HL-60/S4 (cell line): ENCODE data around the gene DNAJA3.

Experiments used
- in situ Hi-C: fragments of 300-500 bp; cut with MboI; formaldehyde crosslinking; loops from 2 replicates; pipeline ENCODE4 v1.14.3; 2022; ENCODE audit warnings: low sequenced_read_pairs

DNAJA3 gene

DNA sequence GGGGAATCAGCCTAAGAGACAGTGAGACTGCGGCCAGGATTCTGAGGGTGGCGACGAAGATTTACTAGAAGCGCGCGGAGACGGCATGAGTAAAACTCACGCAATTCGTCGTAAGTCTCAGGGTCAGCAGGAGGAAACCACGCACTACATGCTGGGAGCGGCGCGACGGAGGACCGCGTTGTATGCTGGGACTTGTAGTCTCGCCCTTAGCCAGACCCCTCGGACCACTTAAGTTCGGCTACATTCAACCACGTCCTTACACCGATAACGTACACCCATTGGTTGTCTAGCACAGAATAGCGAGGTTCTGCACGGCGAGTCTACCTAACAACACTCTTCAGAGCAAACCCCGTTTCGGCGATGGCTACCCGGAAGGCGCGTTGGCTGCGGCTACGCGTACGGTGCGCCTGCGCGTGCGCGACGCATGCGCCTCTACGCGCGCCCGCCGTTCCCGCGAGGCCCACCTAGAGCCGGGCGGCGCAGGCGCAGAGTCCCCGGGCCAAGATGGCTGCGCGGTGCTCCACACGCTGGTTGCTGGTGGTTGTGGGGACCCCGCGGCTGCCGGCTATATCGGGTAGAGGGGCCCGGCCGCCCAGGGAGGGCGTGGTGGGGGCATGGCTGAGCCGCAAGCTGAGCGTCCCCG is at the start of gene DNAJA3:
Gene DNAJA3, plus strand, starts transcription at position 491 of the 643 bp plus-strand sequence. Its CDS starts 14 bp downstream, at position 505.
- in situ Hi-C loops, result no loop called here

DNA sequence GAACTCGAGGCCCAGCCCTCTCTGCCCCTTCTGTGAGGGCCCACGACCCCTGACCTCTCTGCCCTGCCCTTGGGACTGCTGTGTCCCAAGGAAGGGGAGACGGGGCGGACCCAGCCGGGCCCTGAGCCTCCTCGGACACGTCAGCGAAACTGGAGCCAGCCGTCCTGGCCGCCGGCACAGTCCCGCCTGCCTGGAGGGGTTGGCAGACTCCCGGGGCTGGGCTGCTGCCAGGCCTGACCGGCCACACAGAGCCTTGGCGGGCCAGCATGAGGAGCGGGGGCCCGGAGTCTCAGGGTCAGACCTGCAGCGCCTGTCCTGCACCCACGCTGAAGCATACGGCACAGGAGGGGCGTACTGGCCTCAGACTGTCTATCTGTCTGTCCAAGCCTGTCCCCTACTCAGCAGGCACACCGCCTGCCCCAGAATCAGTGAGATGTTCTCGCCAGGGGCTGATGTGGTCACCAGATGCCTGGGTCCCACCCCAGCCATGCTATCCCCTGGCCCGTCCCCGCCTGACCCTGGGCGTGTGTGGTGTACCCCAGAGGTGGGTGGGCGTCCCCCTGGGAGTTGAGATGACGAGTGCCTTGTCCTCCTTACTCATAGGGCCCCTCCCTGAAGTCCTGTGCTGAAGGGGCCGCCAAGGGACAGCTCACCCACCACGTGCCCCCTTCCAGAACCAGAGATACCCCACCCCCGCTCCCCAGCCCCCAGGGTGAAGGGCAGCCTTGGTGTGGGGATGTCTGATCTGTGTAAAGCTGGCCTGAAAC is 49.4 kb upstream of the DNAJA3 start:
- in situ Hi-C loops, result no loop called here

- in situ Hi-C loops, result no loop called here
These were observed 48.6 kb upstream of the DNAJA3 start for GRCh38 chr16:4376893-4377572.

- in situ Hi-C loops, result no loop called here
These were observed 48.0 kb upstream of the DNAJA3 start for GRCh38 chr16:4377573-4378154.

- in situ Hi-C loops, result no loop called here
These were observed 47.5 kb upstream of the DNAJA3 start for GRCh38 chr16:4378161-4378666.

DNA sequence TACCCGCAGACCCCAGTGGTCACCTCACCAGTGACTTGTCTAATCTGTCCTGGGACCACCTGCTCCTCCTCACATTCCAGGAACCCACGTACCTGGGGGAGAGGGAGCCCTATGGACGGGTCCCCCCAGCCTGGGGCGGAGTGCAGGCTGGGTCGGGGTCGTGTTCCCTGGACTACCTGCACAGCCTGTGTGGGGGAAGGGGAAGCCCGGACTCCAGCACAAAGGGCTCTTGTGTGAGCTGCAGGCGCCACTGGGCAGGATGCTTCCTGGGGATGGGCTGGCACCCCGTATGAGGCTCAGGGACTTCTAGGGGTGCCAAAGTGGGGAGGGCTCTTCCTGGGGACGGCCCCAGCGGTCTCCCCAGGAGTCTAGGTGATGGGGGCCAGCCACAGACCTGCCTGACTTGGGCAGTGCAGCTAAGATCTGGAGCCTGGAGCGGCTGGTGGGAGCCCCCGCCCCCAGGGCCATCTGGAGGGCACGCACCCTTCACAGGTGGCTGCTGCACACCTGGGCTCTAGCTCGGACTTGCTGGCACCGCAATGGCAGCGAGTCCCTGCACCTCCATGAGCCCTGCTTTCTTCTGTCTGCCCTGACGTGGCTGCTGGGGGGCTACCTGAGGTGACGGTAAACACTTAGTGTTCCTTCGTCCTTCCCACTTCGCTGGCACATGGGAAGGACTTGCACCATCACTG is 46.5 kb upstream of the DNAJA3 start:
- in situ Hi-C loops, result no loop called here

- in situ Hi-C loops, result no loop called here
These were observed 45.3 kb upstream of the DNAJA3 start for GRCh38 chr16:4380119-4381063.

GRCh38 chr16:4381072-4381934 is 44.4 kb upstream of the DNAJA3 start:
- in situ Hi-C loops, result no loop called here

GRCh38 chr16:4381935-4382794 is 43.5 kb upstream of the DNAJA3 start:
- in situ Hi-C loops, result no loop called here

DNA sequence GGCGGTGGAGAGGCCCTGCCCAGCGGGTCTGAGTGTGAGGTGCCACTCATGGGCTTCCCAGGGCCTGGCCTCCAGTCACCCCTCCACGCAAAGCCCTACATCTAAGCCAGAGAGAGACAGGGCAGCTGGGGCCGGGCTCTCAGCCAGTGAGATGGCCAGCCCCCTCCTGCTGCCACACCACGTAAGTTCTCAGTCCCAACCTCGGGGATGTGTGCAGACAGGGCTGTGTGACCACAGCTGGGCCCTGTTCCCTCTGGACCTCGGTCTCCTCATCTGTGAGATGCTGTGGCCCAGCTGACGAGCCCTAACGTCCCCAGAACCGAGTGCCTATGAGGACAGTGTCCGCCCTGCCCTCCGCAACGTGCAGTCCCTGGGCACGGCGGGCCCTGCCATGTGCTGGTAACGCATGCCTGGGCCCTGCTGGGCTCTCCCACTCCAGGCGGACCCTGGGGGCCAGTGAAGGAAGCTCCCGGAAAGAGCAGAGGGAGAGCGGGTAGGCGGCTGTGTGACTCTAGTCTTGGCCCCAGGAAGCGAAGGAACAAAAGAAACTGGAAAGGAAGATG is 42.8 kb upstream of the DNAJA3 start:
- in situ Hi-C loops, result no loop called here

- in situ Hi-C loops, result no loop called here
These were observed 41.9 kb upstream of the DNAJA3 start for GRCh38 chr16:4383591-4384444.

GRCh38 chr16:4384509-4384942 is 41.1 kb upstream of the DNAJA3 start:
- in situ Hi-C loops, result no loop called here

DNA sequence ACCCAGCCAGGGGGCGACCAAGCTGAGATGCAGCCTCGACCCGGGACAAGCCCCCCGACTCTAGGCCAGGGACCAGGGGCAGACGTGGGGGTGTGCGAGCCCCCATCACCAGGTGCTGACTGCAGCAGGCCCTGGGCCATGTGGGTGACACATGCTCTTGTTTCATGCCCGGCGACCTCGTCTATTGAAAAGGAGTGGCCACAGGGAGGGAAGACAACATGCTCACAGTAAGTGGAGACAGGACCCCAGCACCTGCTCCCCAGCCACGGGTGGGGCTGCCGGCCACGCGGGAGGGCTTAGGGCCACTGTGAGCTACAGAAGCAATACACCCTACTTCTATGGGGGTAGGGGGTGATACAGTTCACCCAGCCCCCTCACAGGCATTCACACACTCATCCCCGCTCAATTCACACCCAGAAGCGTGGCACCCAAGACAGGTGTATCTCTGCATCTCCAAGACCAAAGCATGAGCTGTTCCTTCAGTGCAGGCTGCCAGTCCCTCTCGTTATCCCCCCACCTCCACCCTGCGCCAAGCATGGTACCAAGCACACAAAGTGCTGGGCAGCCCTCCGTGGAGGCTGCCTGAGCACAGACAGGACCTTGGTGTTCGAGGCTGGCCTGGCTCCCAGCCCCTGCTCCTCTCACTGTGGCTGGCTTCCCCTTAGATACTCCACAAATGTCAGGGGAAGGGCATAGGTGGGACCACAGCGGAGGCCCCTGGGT is 40.4 kb upstream of the DNAJA3 start:
- in situ Hi-C loops, result no loop called here

- in situ Hi-C loops, result no loop called here
These were observed 39.7 kb upstream of the DNAJA3 start for GRCh38 chr16:4385789-4386450.

DNA sequence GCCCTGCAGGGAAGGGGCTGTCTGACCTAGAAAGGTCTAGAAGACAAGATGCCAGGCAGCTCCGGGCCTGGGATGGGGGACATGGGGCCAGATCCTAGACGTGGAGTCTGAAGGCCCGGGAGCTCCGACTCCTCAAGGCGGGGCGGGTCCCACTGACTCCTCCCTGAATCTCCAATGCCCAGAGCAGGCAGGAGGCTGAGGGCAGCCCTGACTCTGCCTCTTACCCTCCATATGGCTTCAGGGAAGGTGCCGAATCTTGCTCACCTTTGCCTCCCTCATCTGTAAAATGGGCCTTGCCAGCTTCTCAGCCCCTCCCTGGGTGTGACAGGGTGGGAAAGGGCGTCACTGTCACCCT is 39.2 kb upstream of the DNAJA3 start:
- in situ Hi-C loops, result no loop called here
